Measurements from ENCODE around the gene CARS1.

DNA sequence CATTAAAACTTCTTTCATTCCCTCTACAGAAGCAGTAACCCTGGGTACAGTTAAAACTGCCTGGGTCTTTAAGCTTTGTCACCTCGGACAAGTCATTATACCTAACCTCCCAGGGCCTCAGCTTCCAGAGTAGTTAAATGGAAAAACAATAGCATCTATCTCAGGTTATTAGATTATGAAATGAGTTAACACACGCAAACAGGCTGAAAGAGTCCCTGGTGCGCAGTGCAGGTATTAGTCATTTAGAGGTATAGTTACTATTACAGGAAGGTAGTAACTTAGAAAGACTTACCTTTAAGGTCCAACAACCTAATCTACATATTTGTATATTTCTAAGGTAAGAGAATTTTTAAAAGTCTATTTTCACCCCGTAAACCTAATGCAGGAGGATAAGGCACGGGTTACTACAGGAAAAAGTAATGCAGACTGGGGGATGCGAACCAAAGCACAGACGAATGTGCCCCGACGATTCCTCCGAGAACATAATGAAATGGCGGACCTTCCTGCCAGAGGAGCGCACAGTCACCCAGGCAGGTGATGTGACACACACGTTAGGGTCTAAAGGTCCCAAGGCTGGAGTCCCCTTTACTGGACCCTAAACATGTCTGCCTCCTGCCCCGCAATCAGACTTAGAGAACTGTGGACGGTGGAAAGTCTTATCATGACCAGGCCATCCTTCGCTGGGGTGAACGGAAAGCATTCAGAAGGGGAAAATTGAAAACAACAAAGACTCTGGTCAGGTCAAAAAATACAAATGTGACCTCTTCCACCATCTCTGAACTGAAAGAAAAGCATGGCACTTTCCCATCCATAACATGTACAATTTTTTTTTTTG is 66.4 kb downstream of the CARS1 start:
- TF ChIP-seq, protein P1, sequence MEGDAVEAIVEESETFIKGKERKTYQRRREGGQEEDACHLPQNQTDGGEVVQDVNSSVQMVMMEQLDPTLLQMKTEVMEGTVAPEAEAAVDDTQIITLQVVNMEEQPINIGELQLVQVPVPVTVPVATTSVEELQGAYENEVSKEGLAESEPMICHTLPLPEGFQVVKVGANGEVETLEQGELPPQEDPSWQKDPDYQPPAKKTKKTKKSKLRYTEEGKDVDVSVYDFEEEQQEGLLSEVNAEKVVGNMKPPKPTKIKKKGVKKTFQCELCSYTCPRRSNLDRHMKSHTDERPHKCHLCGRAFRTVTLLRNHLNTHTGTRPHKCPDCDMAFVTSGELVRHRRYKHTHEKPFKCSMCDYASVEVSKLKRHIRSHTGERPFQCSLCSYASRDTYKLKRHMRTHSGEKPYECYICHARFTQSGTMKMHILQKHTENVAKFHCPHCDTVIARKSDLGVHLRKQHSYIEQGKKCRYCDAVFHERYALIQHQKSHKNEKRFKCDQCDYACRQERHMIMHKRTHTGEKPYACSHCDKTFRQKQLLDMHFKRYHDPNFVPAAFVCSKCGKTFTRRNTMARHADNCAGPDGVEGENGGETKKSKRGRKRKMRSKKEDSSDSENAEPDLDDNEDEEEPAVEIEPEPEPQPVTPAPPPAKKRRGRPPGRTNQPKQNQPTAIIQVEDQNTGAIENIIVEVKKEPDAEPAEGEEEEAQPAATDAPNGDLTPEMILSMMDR (IDR thresholded peaks at IDR 0.05) = no peak
- TF ChIP-seq EP300 (IDR thresholded peaks at IDR 0.05) = no peak

Measured in tibial nerve (tissue), 4 donors.